Glomerular endothelial cell (primary cell): Measurements from ENCODE around the gene ARID3A. TPM values are rescaled to one million over a fixed set of nuclear protein-coding genes. Genes with fewer than 3 reads are reported as not detected.

ENCODE experiments used
- DNase-seq: peaks from one replicate; pipeline ENCODE4 v3.0.0-alpha.2; 2011; ENCODE audit warnings: low read depth, low spot score; ENCODE audit errors: extremely low read depth
- total RNA-seq: library from RNA; depleted of rRNA; stranded (reverse); fragments of >200 nt; gene quantifications from 2 replicates; pipeline ENCODE4 v1.2.3, GENCODE V29; 2015

The ARID3A gene
- total RNA-seq, 1 donor from 2014 or later = 14.7 TPM

DNA sequence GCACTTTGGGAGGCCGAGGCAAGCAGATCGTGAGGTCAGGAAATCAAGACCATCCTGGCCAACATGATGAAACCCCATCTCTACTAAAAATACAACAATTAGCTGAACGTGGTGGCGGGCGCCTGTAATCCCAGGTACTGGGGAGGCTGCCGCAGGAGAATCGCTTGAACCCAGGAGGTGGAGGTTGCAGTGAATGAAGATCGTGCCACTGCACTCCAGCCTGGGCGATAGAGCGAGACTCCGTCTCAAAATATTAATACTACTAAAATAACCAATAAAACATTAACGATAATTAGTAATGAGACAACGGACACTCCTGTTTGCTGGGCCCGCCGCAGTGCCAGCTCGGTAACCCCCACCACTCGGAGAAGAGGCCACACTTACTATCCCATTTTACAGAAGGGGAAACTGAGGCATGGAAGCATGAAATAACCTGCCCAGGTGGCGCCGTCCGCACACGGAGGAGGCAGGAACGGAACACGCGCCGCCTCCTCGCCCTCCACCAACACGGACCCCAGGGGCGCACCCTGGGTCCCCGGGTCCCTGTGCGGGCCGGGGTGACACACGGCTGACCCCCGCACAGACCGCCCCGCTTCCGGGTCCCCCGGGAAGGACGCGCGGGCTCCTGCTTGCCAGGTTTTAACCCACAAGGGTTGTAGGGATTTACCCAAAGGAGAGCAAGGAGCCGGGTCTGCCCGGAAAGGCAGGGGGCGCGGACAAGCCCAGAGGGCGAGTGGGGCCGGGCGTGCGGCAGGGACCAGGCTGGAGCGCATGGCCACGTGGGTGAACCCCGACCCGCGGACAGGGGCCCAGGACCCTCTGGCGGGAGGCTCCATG is 14.4 kb upstream of the ARID3A start:
- no peak for DNase-seq

DNA sequence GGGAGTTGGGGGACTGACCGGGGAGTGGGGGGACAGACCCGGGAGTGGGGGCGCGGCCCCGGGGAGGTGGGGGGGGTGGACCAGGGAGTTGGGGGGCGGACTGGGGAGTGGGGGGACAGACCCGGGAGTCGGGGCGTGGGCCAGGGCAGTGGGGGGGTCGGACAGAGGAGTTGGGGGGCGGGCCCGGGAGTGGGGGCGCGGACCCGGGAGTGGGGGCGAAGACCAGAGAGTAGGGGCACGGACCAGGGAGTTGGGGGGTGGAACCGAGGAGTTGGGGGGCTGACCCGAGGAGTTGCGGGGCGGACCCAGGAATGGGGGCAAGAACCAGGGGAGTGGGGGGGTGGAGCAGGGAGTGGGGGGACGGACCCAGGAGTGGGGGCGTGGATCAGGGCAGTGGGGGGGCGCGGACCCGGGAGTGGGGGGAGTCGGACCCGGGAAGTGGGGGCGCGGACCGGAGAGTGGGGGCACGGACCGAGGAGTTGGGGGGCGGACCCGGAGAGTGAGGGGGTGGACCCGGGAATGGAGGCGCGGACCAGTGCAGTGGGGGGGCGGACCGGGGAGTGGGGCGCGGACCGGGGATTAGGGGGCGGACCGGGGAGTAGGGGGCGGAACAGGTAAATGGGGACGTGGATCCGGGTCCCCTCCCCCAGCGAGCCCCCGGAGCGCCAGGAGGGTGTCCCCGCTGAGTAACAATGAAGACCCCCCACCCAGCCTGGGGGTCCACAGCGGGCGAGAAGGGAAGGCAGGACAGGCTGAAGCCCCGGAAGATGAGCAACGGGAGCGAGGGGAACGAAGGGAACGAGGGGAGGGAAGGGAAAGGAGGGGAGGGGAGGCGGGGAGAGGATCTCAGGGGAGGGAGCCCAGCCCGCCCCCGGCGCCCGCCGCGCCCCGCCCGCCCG is 13.4 kb upstream of the ARID3A start:
- DNase-seq = no peak

DNA sequence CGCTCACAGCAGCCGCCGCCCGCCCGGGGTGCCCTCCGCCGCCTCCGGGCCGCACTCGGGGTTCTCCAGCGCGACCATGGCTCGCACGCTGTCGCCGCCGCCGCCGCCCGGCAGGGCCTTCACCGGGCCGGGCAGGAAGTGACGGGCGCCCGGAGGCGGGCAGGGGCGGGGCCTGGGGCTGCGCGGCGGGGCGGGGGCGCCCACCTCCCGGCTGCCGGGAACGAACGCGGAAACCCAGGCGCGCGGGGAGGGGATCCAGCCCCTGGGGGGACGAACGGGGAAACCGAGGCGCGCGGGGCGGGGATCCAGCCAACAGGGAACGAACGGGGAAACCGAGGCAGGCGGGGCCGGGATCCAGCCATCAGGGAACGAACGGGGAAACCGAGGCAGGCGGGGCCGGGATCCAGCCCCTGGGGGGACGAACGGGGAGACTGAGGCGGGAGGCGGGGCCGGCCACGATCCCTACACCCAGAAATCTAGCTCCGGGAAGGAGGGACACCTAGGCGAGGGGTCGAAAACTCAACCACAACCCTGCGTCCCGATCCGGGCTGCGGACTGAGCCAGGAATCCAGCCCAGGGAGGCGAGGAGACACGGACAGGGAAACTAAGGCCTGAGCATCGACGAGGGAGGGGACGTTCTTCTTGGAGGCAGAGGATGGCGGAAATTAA is 12.6 kb upstream of the ARID3A start, which contains the start of gene R3HDM4:
TSS of gene R3HDM4 (minus strand) at position 140 of the 669 bp plus-strand sequence. CDS start at position 78, 62 bp downstream.
- DNase-seq = no peak

DNA sequence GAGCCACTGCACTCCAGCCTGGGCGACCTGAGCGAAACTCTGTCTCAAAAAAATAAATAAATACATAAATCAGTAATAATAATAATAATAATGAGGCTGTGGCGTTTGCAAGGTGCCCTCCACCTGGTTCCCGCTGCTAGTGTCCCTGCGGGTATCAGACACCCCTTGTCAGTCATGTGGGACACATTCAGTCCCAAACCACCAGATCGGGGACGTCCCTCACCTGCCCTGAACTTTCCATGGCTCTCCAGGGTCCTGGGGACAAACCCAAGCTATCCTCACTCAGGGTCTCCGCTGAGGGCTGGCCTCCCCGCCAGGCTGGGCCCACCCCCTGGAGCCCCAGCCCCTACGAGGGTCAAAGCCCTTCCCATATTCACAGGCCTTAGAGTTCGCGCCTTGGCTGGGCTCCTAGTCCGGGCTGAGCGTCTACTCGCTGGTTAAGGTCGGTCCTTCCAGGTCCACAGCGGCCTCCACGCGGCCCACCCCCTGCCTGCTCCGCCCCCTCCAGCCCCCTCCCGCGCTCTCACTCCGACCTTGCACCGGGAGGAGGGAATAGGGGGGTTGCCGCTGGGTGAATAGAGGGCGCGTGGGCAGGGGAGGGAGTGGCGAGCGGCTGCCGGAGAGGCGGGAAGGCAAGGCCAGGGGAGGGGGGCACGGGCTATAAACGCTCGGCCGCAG is 9.1 kb upstream of the ARID3A start:
- no peak for DNase-seq

DNA sequence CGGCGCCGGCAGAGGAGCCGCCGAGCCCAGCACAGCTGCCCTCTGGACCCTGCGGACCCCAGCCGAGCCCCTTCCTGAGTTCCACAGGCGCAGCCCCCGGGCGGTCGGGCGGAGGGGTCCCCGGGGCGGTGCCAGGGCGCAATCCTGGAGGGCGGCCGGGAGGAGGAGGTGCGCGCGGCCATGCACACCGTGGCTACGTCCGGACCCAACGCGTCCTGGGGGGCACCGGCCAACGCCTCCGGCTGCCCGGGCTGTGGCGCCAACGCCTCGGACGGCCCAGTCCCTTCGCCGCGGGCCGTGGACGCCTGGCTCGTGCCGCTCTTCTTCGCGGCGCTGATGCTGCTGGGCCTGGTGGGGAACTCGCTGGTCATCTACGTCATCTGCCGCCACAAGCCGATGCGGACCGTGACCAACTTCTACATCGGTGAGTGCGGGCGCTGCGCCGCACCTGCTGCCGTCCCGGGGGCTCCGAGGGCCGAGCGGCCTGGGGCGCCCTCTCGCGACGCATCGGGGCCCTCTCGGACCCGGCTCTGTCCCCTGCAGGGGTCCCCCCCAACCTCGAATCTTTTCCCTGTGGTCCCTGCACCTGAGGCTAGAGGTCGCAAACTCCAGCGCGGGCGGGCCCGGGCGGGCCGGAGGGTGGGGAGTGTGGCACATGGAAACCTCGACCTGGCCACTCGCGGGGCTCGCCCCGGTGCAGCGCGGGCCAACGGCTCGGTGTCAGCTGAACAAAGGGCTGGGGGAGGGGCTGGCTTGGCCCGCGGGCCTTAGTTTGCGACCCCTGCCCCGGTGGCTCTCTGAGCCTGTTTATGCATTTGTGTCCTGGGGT is 8.3 kb upstream of the ARID3A start, which contains the start of gene KISS1R:
TSS of gene KISS1R (plus strand) at position 11 of the 829 bp plus-strand sequence. CDS start at position 181, 170 bp downstream.
- DNase-seq = no peak

- DNase-seq = no peak
Observed at GRCh38 chr19:918152-918437, 7.7 kb upstream of the ARID3A start.

DNA sequence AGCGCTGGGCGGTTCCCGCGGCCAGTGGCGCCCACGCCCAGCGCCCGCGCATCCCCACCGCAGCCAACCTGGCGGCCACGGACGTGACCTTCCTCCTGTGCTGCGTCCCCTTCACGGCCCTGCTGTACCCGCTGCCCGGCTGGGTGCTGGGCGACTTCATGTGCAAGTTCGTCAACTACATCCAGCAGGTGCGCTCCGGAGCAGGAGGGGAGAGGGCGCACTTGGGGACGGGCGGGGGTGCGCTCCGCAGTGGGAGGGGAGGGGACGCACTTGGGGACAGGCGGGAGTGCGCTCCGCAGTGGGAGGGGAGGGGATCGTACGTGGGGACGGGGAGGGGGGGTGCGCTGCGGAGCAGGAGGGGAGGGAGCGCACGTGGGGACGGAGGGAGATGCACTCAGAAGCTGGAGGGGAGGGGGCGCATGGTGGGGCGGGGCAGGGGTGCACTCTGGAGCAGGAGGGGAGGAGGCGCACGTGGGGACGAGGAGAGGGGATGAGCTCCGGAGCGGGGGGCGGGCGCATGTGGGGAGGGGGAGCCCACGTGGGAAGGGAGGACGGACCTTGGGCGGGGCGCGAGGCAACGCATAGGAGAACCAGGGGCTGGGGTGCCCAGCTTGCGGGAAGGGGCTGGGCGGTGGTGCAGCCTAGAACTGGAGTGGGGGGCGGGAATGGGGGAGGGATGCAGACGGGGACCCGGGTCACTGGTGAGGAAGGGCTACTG is 7.2 kb upstream of the ARID3A start:
- DNase-seq = no peak

- DNase-seq = no peak
Observed at GRCh38 chr19:919199-920050, 6.4 kb upstream of the ARID3A start.

DNA sequence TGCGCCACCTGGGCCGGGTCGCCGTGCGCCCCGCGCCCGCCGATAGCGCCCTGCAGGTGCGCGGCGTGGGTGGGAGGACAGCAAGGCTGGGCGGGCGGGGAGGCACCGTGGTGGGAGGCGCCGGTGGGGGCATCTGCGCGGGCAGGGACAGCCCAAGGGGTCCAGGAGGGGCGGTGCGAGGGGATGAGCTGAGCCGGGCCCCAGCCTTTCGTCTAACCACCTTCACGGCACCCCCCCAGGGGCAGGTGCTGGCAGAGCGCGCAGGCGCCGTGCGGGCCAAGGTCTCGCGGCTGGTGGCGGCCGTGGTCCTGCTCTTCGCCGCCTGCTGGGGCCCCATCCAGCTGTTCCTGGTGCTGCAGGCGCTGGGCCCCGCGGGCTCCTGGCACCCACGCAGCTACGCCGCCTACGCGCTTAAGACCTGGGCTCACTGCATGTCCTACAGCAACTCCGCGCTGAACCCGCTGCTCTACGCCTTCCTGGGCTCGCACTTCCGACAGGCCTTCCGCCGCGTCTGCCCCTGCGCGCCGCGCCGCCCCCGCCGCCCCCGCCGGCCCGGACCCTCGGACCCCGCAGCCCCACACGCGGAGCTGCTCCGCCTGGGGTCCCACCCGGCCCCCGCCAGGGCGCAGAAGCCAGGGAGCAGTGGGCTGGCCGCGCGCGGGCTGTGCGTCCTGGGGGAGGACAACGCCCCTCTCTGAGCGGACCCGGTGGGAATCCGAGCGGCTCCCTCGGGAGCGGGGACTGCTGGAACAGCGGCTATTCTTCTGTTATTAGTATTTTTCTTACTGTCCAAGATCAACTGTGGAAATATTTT is 5.6 kb upstream of the ARID3A start:
- DNase-seq = no peak

GRCh38 chr19:924553-925086 is 1.2 kb upstream of the ARID3A start:
- no peak for DNase-seq

DNA sequence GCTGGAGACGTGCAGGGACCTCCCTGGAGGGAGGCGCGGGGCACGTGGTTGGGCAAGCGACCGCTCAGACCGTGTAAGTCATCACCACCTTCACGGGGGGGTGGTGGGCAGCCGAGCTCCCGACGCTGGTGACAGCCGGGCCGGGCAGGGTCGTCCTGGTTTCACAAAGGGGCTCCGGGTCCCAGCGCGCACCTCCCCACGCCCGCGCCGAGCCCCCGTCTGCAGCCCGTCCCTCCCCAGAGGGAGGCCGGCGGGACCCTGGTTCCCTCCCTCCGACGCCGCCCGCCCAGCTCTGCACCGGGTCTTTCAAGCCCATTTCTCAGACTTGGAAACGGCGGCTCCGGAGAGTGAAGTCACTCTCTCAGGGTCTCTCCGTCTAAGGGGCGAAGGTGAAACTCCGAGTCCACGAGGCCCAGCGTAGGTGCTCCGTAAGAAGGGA is 729 bp upstream of the ARID3A start:
- DNase-seq = no peak

GRCh38 chr19:926323-926588 is 421 bp downstream of the ARID3A start:
- no peak for DNase-seq

DNA sequence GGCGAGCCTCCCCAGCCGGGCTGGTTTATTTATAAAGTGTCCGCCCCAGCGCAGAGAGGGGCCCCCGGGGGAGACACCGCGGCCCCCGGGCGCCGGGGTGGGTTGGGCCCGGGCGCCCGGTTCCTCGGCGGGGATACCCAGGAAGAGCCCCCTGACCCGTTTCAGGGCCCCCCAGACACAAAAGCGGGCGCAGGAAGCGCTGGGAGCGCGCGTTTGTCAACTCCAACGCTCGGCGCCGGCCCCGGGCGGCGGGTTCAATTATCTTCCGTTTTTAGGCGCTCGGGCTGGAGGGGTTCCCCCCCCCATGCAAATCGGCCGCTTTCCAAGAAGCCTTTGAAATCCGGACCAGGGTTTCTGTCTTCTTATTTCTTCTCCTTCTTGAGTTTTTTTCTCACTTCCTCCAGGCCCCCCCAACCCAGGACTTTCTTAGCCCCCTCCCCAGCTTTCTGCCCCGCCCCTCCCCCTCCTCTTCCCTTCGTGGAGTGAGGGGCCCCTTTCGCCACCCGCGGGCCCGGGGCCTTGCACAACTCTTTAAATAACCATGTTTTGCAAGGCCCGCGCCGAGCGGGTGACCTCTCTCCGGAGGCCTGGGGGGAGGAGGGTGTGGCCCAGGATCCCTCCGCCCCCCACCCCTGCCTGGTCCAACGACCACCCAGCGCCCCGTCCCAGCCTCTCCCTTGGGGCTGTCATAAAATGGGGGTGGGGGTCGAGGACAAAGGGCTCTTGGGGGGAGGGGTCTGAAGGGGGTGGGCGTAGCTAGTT is 935 bp downstream of the ARID3A start:
- no peak for DNase-seq

- no peak for DNase-seq
Observed at GRCh38 chr19:927351-927779, 1.5 kb downstream of the ARID3A start.

GRCh38 chr19:927780-928401 is 2.1 kb downstream of the ARID3A start:
- DNase-seq = no peak
